ENCODE data around the gene MAN2B2. TPM values are rescaled to one million over a fixed set of nuclear protein-coding genes. Genes with fewer than 3 reads are reported as not detected.

Gene MAN2B2
- total RNA-seq, 1 experiment from 2014 or later: 5.9 TPM

DNA sequence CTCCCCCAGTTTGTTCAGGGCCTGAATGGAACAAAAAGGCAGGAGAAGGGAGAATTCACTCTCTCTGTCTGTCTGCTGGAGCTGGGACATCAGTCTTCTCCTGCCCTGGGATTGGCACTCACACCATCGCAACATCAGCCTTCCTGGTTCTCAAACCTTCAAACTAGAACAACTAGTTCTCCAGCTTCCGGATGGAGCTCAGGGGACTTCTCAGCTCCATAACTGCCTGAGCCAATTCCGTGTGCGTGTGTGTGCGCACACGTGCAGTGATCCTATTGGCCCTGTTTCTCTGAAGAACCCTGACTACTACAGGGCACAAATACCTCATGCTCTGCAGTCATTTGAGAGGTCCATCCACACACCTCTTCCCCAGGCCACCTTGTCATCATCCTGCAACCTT lies 18.7 kb upstream of the MAN2B2 start:
- H3K27me3 ChIP-seq (ENCODE audit: insufficient read depth, low read length): no peaks in the 10 kb centered on the region; the same call in 1 of the 2 replicates

More for the DNA sequence above, 18.7 kb upstream of the MAN2B2 start:
- H3K27me3 Mint-ChIP-seq (ENCODE audit: low read depth): peaks cover 96% of the 10 kb centered on the region
- Histone ChIP-seq H3K79me2 (ENCODE audit: insufficient read depth, low read length) (no peaks in the 10 kb centered on the region), H2BK120ac (ENCODE audit: low read depth, low read length, poor library complexity, severe bottlenecking) (no peak overlapping the region), H3K56ac (ENCODE audit: insufficient read length, low read depth, low read length) (no peak overlapping the region), H3K23ac (ENCODE audit: insufficient read length, low read depth, low read length) (no peak overlapping the region), H4K91ac (ENCODE audit: insufficient read length, low read depth, low read length) (no peak overlapping the region), H3K23me2 (ENCODE audit: insufficient read length, low read depth, low read length, poor library complexity, severe bottlenecking) (no peaks in the 10 kb centered on the region), H3K14ac (ENCODE audit: insufficient read depth, low read length) (no peak overlapping the region), H3K79me1 (ENCODE audit: insufficient read depth, low read depth, low read length, poor library complexity, severe bottlenecking) (no peaks in the 10 kb centered on the region), H4K8ac (replicated peaks; ENCODE audit: insufficient read length, low read depth, low read length) (no peak overlapping the region), H2AK5ac (ENCODE audit: insufficient read length, low read length) (no peak overlapping the region), H3K4ac (ENCODE audit: low read depth, low read length) (no peak overlapping the region), H2BK20ac (ENCODE audit: low read depth, low read length, poor library complexity, severe bottlenecking) (no peak overlapping the region), H3K27ac (ENCODE audit: insufficient read length, low read depth, low read length) (no peak overlapping the region), H3K4me1 (ENCODE audit: insufficient read depth, low read length) (no peaks in the 10 kb centered on the region), H3K9ac (ENCODE audit: extremely low read depth, insufficient read length, low read length) (no peak overlapping the region), H4K5ac (ENCODE audit: insufficient read length, low read depth, low read length) (no peak overlapping the region), H2BK15ac (ENCODE audit: low read depth, low read length) (no peak overlapping the region), H2BK5ac (ENCODE audit: insufficient read length, low read length) (no peak overlapping the region), H3K4me2 (ENCODE audit: insufficient read depth, insufficient read length, low read length) (no peak overlapping the region), H3K9me3 (ENCODE audit: control insufficient read depth, low read depth, low read length) (no peaks in the 10 kb centered on the region), H2BK12ac (ENCODE audit: insufficient read length, low read depth, low read length) (no peak overlapping the region), H3T11ph (ENCODE audit: low read length) (no peak overlapping the region), H2AFZ (ENCODE audit: low read length) (no peak overlapping the region), H4K20me1 (ENCODE audit: control insufficient read depth, insufficient read depth, insufficient read length) (no peaks in the 10 kb centered on the region), H3K18ac (ENCODE audit: insufficient read length, low read depth, low read length) (no peak overlapping the region)
- H3K27ac Mint-ChIP-seq: no peak overlapping the region; a peak in 1 of 7 replicates
- H3K36me3 Mint-ChIP-seq (ENCODE audit: insufficient read depth in 1 of 3, low read depth in 3 of 3): peaks cover 0 to 3% (median 2%) of the 10 kb centered on the region in 3 experiments; a peak in 1 of 7 replicates
- TF ChIP-seq, protein P1, sequence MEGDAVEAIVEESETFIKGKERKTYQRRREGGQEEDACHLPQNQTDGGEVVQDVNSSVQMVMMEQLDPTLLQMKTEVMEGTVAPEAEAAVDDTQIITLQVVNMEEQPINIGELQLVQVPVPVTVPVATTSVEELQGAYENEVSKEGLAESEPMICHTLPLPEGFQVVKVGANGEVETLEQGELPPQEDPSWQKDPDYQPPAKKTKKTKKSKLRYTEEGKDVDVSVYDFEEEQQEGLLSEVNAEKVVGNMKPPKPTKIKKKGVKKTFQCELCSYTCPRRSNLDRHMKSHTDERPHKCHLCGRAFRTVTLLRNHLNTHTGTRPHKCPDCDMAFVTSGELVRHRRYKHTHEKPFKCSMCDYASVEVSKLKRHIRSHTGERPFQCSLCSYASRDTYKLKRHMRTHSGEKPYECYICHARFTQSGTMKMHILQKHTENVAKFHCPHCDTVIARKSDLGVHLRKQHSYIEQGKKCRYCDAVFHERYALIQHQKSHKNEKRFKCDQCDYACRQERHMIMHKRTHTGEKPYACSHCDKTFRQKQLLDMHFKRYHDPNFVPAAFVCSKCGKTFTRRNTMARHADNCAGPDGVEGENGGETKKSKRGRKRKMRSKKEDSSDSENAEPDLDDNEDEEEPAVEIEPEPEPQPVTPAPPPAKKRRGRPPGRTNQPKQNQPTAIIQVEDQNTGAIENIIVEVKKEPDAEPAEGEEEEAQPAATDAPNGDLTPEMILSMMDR (conservative IDR thresholded peaks at IDR 0.05): no peak
- peaks cover 7 to 9% of the 10 kb centered on the region in 2 experiments; a peak in 4 of 5 replicates for H3K9me3 Mint-ChIP-seq
- H3K4me1 Mint-ChIP-seq: no peaks in the 10 kb centered on the region
- H3K4me3 Mint-ChIP-seq: no peak overlapping the region
- DNase-seq: no peak
- WGBS (ENCODE audit: extremely low coverage, insufficient read length, low lambda C conversion rate): no CpG with 5 or more reads among the region's 6 CpGs

Measured in H9 (cell line).